HG03066 (cell line): ENCODE results near the gene LY6G6F.
A peak's percentile ranks its signal among the peaks of the same experiment; 100 is the strongest.
"Not testable (repeated sequence)": the region's sequence is repeated elsewhere in the genome, so short reads cannot be mapped to it uniquely, and the experiment has no call there.

ENCODE experiments used
- ATAC-seq: cut with Tn5 transposase; IDR thresholded peaks from one replicate; pipeline ENCODE4 v1.9.1; 2021; ENCODE audit warnings: low read depth; ENCODE audit not compliant: unreplicated experiment

LY6G6F gene

DNA sequence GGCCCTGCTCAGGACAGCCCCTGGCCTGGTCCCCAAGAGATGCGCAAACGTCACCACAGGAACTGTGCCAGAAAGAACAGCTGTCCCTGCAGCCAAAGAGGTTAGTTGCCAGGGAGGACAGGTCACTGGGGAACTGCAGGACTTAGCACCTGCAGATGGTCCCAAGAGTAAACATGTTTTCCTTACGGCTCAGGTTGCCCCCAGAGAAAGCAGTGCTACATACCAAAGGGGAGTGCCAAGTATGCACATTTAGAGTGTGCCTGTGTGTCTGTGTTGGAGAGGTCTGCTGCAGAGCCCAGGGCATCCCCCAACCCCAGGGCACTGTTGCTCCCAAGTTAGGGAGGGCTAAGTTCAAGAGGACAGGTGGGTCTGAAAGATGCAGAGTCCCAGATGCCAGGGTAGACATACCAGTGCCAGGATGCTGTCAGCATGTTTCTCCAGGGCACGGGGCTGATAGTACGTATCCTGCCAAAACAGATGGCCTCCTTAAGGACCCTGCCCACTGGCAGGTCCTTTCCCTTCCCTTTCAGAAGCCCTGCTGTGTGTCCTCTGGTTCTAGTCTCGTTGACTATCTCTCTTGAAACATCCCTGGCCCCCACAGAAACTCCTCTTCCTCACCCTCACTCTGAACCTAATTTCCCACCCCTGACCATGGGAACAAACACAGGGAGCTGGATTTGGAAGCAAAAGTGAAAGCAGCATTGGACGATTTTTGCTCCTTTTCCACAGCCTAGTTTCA, 4.8 kb upstream of the LY6G6F start:
- ATAC-seq, result no peak

DNA sequence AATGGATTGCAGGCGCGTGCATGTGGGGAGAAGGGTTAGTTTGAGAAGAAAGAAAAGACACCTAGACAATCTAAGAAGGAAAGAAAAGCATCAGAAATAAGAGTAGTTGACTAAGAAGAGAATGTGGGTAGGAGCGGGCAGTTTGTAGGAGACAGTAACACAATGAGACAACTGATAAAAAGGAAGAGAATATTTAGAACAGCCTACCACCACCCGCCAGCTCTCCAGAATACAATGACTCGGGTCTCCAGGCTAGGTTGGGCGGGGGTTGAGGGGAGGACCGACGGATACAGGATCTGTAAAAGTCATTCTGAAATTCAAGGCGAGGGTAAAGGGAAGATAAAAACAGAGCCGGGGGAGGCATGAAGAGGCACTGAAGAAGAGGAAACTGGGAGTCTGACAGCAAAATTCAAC, 4.3 kb upstream of the LY6G6F start:
- ATAC-seq, result no peak

DNA sequence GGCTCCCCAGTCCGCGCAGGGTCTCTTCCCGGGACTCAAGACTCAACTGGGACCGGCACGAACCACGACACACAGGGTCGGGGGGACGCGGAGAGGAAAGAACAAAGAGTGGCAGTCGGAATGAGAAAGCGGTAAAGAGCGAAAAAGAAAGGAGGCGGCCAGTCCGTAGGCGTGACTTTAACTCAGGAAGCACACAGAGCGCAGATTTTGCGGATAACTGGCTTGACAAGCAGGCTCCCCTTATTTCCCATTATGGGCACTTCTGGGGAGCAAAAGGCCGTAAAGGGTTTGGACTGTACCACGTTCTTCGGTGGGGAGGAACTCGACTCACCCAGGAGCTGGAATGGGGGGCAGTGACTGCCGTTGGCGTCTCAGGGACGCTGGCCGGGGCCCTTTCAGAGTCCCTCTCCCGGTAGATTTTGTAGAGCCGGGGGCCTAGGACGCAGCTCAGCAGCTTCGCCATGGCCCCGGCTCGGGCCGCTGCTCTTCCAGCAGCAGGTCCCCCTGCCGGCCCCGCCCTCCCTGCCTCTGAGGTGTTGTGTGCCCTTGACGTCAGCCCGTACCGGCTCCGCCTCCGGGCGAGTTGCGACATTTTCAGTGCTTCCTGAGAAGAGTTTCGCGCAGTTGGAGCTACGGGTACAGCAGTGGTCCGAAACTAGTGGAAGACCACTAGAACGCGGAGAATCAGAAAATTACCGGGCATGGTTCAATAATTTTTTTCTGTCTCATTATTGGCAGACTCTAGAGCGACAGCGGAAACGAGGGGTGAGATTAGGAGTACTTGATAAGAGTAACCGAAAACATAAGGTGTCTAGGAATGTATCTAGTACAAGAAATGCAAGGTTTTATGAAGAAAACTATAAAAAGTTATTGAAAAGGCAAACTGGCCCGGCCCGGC, 3.6 kb upstream of the LY6G6F start, which contains the start of gene ABHD16A:
Gene ABHD16A (minus strand): TSS at position 506 of the 898 bp plus-strand sequence. CDS start 43 bp downstream, at position 463.
- peak; percentile 84 for ATAC-seq

DNA sequence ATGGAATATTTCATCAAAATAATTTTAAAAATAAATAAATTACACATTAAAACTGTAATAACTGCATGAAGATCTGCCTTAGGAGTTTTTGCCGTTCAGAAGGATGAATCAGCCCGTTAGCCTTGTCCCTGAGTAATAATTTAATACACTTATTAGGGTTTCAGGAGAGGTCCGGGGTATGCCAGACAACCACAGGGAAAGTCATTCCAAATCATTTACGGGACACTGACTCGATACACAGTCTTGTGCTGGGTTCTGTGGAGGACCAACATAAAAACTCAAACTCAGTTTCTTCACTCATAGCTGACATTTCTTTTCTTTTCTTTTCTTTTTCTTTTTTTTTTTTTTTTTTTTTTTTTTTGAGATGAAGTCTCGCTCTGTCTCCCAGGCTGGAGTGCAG, 735 bp upstream of the LY6G6F start:
- no peak for ATAC-seq

DNA sequence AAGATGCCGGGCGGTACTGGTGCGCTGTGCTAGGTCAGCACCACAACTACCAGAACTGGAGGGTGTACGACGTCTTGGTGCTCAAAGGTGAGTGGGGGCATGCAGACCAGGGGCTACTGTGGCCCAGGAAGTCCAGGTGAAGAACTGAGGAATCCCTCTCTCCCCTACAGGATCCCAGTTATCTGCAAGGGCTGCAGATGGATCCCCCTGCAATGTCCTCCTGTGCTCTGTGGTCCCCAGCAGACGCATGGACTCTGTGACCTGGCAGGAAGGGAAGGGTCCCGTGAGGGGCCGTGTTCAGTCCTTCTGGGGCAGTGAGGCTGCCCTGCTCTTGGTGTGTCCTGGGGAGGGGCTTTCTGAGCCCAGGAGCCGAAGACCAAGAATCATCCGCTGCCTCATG, 1.0 kb downstream of the LY6G6F start:
- ATAC-seq, result no peak

DNA sequence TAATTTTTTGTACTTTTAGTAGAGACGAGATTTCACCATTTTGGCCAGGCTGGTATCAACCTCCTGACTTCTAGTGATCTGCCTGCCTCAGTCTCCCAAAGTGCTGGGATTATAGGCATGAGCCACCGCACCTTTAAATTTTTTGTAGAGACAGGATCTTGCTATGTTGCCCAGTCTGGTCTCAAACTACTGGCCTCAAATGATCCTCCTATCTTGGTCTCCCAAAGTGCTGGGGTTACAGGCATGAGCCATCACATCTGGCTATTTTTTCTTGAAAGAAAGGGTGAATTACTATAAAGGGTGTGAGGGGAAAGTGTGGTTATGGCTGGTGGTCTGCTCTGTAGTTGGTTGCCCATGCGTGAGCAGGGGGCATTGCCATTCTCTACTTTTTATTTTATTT, 1.6 kb downstream of the LY6G6F start:
- ATAC-seq, result no peak

DNA sequence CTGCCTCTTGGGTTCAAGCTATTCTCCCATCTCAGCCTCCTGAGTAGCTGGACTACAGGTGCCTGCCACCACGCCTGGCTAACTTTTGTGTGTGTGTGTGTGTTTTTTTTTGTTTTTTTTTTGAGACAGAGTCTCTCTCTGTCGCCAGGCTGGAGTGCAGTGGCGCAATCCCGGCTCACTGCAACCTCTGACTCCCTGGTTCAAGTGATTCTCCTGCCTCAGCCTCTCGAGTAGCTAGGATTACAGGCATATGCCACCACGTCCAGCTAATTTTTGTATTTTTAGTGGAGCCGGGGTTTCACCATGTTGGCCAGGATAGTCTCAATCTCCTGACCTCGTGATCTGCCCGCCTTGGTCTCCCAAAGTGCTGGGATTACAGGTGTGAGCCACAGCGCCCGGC, 2.5 kb downstream of the LY6G6F start:
- ATAC-seq, result not testable (repeated sequence)

DNA sequence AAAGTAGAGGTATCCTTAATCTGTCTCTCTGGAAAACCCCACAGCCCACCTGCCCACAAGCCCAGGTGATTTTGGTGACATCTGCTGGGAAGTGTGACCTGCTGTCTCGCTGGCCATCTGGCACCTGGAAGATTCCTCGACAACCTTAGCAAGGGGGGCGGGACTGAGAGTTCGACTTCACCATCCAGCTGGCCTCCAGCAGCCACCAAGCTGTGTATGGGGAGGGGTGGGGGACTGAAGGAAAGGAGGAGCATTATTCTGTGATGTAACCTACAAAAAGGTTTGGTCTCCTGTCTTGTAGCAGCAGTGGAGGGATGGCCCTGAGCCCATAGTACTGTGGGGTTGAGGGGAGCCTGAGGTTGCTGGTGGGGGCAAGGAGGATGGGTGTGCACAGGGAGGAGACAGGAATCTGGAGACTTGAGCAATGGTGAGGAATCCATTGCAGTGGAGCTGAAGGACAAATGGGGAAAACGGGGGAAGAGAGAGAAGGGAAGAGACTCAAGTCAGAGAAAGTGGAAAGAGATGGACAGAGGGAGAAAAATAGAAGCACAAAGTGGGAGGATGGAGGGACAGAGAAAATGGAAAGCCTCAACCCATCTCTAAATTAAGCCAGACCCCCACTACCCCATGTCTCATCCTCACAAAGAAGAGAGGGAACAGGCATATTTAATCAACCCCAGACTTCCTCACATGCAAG, 4.0 kb downstream of the LY6G6F start:
- no peak for ATAC-seq

DNA sequence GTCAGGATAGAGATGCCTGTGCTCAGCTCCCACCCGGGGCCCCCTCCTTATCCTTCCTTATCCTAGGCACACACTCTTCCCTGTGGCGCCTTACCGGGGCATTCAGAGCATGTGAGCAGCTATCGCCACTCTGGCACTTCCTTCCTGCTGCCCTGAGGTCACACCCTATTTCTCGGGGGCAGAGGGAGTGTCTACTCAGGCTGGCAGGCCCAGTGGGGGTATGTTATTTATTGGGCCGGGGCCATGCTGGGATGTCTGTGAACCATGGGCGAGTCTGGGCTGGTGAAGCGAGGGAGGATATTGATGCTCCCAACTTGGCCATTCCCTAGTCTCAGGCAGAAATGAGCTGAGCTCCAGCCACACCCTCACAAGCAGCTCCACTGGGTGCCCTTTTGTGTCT, 4.6 kb downstream of the LY6G6F start:
- ATAC-seq, result no peak

DNA sequence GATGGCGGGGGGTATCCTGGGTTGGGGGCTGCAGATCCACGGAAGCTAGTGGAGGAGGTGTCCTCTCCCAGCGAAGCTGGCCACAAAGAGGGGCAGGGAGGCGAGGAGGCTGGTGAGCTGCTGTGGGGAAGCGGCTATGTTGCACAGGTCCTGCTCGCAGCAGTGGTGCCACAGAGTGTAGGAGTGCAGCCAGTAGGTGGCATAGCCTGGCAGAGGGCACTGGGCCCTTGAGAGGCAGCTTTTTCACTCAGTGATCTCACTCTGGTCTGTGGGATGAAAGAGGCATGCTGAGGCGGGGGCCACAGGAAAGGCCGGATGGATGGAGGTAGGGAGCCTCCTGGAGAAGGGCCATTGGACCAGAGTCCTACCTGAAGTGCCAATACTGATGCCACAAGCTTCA, 5.6 kb downstream of the LY6G6F start:
- no peak for ATAC-seq

DNA sequence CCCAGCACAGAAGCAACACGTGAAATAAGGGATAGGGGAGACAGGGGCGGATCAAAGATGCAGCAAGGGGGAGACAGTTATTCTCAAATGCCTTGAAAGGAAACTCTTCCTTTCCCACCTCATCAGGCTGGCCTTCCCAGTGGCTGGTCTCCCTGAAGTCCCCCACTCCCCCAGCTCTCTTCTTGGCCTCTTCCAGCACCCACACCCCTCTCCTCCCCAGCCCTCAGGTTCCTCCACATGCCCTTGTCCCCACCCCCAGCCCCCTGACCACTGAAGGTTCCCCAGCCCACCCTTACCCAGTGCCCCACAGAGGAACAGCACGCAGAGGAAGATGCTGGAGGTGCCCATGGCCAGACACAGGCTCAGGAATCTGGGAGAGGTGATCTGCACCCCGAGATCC, 6.8 kb downstream of the LY6G6F start:
- ATAC-seq, result no peak

DNA sequence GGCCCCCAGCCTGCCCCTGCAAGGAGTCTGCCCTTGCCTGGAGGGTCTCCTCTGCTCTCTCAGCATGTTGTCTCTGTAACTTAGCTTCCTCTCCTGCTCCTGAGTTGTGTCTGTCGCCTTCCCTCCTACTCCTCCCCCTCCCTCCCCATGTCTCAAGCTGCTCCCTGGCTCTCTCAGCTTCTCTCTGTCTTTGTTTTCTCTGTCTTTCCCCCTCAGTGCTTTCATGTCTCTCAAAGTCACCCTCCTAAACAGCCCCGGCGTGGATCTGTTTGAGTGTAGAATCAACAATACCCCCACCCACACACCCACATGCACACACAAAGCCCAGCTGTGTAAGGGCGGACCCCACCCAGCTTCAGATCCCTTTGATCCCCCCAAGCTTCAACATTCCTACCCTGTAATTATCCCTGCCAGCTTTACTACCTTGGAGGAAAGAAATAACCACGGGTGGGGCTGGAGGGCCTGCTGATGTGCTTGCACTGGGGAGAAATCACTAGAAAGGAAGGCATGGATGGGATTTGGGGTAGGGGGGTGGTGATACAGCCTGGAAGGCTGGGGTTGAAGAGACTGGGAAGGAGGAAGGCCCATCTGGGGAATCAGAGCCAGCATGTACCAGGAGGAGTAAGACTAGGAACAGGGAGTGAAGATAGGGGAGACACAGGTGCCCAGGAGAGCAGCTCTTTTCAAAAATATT, 7.5 kb downstream of the LY6G6F start:
- ATAC-seq, result no peak

DNA sequence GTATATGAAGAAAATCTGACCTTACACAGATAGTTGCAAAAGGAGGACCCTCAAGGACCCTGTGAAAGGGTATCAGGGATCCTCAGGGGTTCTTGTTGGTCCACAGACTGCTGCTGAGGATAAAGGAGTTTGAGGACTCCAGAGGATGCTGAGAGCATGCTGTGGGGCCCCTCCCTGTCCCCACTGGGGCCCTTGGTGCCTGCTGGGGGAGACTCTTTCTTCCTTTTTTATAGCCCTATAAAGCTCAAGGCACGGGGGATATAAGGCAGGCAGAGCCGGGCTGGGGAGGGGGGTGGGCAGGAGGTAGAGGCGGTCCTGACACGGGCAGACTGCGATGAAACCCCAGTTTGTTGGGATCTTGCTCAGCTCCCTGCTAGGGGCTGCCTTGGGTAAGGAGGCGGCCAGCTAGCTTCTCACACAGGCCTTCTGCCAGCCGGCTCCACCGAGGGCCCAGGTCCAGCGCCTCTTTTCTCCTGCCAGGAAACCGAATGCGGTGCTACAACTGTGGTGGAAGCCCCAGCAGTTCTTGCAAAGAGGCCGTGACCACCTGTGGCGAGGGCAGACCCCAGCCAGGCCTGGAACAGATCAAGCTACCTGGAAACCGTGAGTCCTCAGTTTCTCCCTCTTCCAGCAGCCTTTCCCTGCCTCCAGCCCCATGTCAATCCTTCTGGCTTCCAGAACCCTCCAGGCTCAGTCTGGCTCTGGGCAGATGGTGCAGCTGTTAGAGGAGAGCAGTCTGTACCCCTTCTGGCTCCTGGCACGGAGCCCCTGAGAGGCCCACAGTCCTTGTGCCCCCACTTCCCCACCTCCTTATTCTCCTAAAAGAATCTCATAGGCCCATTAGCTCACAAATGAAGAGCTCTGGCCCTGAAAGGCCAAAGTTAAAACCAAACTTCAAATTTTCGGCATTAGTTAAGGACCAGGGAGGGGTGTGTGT, 8.6 kb downstream of the LY6G6F start, which contains the start of gene LY6G6D:
Gene LY6G6D (plus strand): TSS at position 327 of the 937 bp plus-strand sequence. CDS start 8 bp downstream, at position 335.
- ATAC-seq, result no peak

DNA sequence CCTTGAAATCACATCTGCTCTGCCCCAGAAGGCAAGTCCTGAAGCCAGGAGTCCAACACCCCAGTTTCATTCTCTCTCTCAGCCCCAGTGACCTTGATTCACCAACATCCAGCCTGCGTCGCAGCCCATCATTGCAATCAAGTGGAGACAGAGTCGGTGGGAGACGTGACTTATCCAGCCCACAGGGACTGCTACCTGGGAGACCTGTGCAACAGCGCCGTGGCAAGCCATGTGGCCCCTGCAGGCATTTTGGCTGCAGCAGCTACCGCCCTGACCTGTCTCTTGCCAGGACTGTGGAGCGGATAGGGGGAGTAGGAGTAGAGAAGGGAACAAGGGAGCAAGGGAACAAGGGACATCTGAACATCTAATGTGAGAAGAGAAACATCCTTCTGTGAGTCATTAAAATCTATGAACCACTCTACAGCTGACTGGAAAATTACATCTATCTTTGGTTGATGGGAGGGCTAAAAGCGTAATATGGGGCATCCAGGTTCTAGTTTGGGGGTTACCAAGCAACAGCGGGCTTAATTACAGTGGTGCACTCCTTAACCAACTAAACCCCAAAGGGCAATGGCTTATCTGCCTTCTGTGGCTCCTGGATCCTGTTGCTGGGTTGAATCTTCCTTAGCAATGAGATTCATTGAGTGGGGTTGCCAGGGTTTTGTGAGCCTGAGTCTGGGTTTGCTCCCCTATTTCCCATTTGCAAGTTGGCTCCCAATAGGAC, 11.0 kb downstream of the LY6G6F start:
- no peak for ATAC-seq

DNA sequence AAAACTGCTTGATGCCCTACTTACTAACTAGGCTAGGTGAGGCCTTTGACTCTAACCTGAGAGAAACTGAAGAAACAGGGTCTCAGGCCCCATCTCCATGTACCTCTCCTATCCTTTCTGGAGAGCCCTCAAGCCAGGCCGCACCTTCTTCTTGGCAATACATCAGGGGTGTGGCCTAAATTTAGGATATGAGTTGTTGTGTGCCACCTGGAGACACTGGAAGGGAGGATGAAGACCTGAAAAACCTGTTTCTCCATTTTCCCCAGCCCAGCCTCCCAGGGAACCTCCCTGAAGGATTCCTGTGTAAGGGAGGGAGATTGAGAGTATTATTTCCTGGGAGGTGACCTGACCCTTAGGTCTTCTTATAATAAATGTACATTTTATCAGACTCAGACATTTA, 11.6 kb downstream of the LY6G6F start:
- ATAC-seq, result no peak

DNA sequence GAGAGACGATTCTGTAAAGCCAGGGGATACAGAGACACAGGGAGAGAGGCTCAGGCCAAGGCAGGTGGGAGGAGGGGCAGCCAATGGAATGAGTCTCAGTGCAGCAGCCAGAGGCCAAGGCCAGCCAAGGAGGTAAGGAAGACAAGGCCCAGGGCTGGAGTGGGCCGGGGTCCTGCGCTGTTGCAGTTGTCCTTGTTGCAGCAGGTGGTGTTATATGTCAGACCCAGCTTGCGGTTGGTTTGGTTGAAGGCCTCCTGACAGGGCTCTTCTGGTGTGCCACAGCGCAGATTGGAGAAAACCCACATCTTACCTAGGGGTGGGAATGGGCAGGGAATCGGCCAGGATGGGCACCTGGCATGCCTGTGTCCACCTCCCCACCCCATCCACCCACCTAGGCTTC, 12.3 kb downstream of the LY6G6F start:
- ATAC-seq, result no peak

DNA sequence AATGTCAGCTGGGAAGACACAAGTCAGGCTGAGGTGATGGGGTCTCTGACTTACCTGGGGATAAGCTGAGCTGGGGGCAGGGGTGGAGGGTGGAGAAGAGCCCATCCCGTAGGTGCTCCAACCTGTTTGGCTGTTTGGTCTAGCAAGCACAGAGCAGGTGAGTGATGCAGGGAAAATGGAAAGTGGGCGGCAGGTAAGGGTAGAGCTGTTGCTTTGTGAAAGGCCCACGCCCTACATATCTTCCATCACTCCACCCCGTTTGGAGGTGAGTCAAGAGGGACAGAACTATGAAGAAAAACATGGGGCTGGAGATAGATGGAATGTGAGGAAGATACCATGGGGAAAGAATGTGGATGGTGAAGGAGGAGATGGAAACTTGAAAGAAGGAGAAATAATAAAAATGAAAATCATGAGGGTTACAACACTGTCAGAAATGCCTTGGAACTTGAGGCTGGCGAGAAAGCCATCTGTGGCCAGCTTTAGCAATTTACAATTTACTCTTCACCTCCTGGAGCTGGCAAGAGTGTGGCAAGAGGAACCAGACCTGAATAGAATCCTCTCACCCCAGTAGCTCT, 13.6 kb downstream of the LY6G6F start:
- ATAC-seq, result no peak

DNA sequence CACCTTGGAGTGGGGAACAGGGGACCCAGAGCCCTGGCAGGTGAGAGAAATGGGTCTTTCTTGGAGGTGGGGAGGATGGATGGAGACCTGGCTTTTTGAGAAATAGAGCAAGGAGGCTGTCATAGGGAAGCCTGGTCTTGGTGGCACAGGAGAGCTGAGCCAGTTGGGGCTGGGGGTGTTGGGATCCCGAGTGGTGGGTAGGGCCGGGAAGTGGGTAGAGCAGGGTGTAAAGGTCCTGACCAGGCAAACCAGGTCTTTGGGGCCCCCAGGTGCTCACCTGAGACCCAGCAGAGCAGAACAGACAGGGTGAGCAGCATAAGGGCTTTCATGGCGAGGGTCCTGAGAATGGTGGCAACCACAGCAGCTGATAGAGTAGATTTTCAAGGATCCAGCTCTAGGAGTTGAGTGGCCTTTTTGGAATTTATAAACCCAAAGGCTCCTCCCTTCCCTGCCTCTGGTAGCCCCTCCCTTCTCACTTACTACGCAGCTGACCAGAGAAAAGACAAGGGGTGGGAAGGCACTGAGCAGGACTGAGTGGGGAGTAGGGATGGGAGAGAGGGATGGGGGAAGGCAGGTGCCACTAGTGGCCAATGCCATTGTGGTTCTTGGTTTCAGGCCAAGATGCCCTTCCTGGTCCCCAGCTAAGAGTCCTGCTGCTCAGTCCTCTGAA, 14.8 kb downstream of the LY6G6F start, which contains the start of gene LY6G6C:
Gene LY6G6C (minus strand): TSS at position 396 of the 670 bp plus-strand sequence. CDS start 67 bp downstream, at position 329.
- ATAC-seq, result no peak
